GM20000 (cell line): Measurements from ENCODE around the gene CHPF.

ENCODE experiments used
- DNase-seq: peaks from one replicate; pipeline ENCODE4 v3.0.0; 2012; ENCODE audit warnings: low spot score
- TF ChIP-seq, protein P1 (sequence below): IDR thresholded peaks from 2 replicates; pipeline ENCODE4 v1.5.1; 2012; ENCODE audit warnings: mild to moderate bottlenecking, control low read depth; ENCODE audit errors: extremely low read depth, missing control alignments

CHPF gene

GRCh38 chr2:219512524-219513216 lies 30.9 kb downstream of the CHPF start:
- no peak for DNase-seq
- TF ChIP-seq, protein P1, sequence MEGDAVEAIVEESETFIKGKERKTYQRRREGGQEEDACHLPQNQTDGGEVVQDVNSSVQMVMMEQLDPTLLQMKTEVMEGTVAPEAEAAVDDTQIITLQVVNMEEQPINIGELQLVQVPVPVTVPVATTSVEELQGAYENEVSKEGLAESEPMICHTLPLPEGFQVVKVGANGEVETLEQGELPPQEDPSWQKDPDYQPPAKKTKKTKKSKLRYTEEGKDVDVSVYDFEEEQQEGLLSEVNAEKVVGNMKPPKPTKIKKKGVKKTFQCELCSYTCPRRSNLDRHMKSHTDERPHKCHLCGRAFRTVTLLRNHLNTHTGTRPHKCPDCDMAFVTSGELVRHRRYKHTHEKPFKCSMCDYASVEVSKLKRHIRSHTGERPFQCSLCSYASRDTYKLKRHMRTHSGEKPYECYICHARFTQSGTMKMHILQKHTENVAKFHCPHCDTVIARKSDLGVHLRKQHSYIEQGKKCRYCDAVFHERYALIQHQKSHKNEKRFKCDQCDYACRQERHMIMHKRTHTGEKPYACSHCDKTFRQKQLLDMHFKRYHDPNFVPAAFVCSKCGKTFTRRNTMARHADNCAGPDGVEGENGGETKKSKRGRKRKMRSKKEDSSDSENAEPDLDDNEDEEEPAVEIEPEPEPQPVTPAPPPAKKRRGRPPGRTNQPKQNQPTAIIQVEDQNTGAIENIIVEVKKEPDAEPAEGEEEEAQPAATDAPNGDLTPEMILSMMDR = no peak

GRCh38 chr2:219511547-219512325 lies 31.9 kb downstream of the CHPF start:
- DNase-seq = no peak
- TF ChIP-seq, protein P1 = no peak

GRCh38 chr2:219510512-219511135 lies 33.0 kb downstream of the CHPF start:
- TF ChIP-seq, protein P1 = no peak
- no peak for DNase-seq

GRCh38 chr2:219509780-219510511 lies 33.7 kb downstream of the CHPF start:
- TF ChIP-seq, protein P1 = peak; percentile 47
- peak; percentile 71 for DNase-seq

DNA sequence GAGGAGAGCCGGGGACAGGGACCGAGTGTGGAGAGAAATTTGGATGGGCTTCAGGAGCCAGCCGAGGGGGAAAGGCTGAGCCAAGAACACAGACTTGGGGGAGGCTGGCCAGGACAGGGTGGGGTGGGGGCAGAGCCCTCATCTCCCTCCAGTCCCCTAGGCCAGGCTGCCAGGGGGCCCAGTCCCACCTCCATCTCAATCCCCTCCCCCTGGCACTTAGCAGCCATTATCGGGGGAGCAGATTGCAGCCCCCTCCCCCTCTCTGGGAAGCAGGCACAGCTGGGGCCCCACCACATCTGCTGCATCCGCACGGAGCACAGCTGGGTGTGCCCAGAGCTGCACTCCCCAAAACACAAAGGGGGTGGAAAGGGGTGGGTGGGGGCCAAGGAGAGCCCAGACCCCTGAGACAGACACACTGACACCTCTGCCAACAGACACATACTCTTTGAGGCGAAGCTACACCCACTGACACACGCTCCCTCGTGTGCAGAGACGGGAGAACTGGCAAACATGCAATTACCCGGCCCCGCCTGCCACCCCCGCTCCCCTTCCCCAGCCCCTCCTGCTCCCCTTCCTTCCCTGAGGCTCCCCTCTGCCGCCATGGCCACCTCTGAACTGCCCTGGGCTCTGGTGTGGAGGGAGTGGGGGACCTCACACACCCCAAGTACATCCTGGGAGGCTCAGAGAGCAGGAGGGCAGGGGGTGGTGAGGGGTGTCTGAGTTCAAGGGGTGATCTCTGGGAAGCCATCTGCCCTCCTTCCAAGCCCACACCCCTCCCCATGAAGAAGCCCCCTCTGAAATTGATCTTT lies 34.4 kb downstream of the CHPF start:
- TF ChIP-seq, protein P1 = no peak
- no peak for DNase-seq

GRCh38 chr2:219508444-219508734 lies 35.2 kb downstream of the CHPF start:
- no peak for DNase-seq
- TF ChIP-seq, protein P1 = no peak
